PC-3 (cell line): ENCODE measurements around the gene NRM. TPM values are rescaled to one million over a fixed set of nuclear protein-coding genes. Genes with fewer than 3 reads are reported as not detected.
A peak's percentile ranks its signal among the peaks of the same experiment; 100 is the strongest.

Experiments
- ATAC-seq: fragments of 200-7000 bp; cut with Tn5 transposase; 2 replicates; pipeline ENCODE4 v1.9.1; 2020; ENCODE audit warnings: mild to moderate bottlenecking, moderate library complexity
- BruUV-seq: library from RNA; stranded (reverse); fragments of 400-500 nt; replicated peaks from 2 replicates; lab custom pipeline; 2021; lab: Mats Ljungman, UMichigan
- CTCF ChIA-PET: fragments of 300-600 bp; sonication (Branson Sonifier 250); formaldehyde crosslinking; loops from one replicate; lab custom pipeline; 2022; ENCODE audit warnings: antibody characterized with exemption; lab: Charles Lee
- POLR2A ChIA-PET: fragments of 300-600 bp; sonication (Branson Sonifier 250); formaldehyde crosslinking; loops from one replicate; lab custom pipeline; 2022; ENCODE audit warnings: antibody characterized with exemption; ENCODE audit not compliant: unreplicated experiment; lab: Charles Lee
- DNase-seq: peaks from one replicate; pipeline ENCODE4 v3.0.0-alpha.2; 2015
- H2AFZ ChIP-seq: fragments of 300-600 bp; sonication (generic); 2 replicates; pipeline ENCODE4 v1.6.0; 2016; ENCODE audit warnings: antibody characterized with exemption, low read length
- H3F3A ChIP-seq: fragments of 300-600 bp; sonication (generic); one replicate; pipeline ENCODE4 v1.6.0; 2017; ENCODE audit warnings: antibody characterized with exemption, low read length, control low read depth, mild to moderate bottlenecking; ENCODE audit not compliant: unreplicated experiment
- H3K27ac ChIP-seq: fragments of 300-600 bp; sonication (generic); 2 replicates; pipeline ENCODE4 v1.5.1; 2016; ENCODE audit warnings: mild to moderate bottlenecking, low read length
- H3K27me3 ChIP-seq: fragments of 300-600 bp; sonication (generic); 2 replicates; pipeline ENCODE4 v1.6.1; 2016; ENCODE audit warnings: low read length, mixed read lengths
- H3K36me3 ChIP-seq: fragments of 300-600 bp; sonication (generic); 2 replicates; pipeline ENCODE4 v1.6.1; 2016; ENCODE audit warnings: low read depth, mixed run types, low read length, mixed read lengths
- H3K4me1 ChIP-seq: fragments of 300-600 bp; sonication (generic); 2 replicates; pipeline ENCODE4 v1.5.1; 2016; ENCODE audit warnings: low read length; ENCODE audit not compliant: insufficient read depth
- H3K4me2 ChIP-seq: fragments of 300-600 bp; sonication (generic); 2 replicates; pipeline ENCODE4 v1.6.0; 2016; ENCODE audit warnings: low read length
- H3K4me3 ChIP-seq: fragments of 300-600 bp; sonication (generic); 2 replicates; pipeline ENCODE4 v1.5.1; 2016; ENCODE audit warnings: mild to moderate bottlenecking, low read length, mixed read lengths
- H3K79me2 ChIP-seq: fragments of 300-600 bp; sonication (generic); 2 replicates; pipeline ENCODE4 v1.6.1; 2017; ENCODE audit warnings: low read length, mixed read lengths
- H3K9ac ChIP-seq: fragments of 300-600 bp; sonication (generic); 2 replicates; pipeline ENCODE4 v1.6.0; 2016; ENCODE audit warnings: mild to moderate bottlenecking, low read length
- H3K9me2 ChIP-seq: fragments of 300-600 bp; sonication (generic); replicated peaks from 2 replicates; pipeline ENCODE4 v1.6.1; 2016; ENCODE audit warnings: mixed run types, low read length, mixed read lengths
- H3K9me3 ChIP-seq: fragments of 300-600 bp; sonication (generic); 2 replicates; pipeline ENCODE4 v1.6.1; 2016; ENCODE audit warnings: low read length, mixed read lengths
- H4K20me1 ChIP-seq: fragments of 300-600 bp; sonication (generic); 2 replicates; pipeline ENCODE4 v1.6.1; 2016; ENCODE audit warnings: low read length, mixed read lengths
- CTCF ChIP-seq: fragments of 300-600 bp; sonication (generic); conservative IDR thresholded peaks from 2 replicates; pipeline ENCODE4 v1.5.1; 2017; ENCODE audit warnings: antibody characterized with exemption, low read depth, mild to moderate bottlenecking, low read length
- EZH2 ChIP-seq: fragments of 300-600 bp; sonication (generic); IDR thresholded peaks from one replicate; pipeline ENCODE4 v1.6.1; 2017; ENCODE audit warnings: antibody characterized with exemption, mild to moderate bottlenecking, low read length; ENCODE audit not compliant: unreplicated experiment
- EZH2phosphoT487 ChIP-seq: fragments of 300-600 bp; sonication (generic); IDR thresholded peaks from 2 replicates; pipeline ENCODE4 v1.6.1; 2018; ENCODE audit warnings: mild to moderate bottlenecking, antibody characterized with exemption, low read length, borderline replicate concordance
- intact Hi-C: fragments of 100-400 bp; cut with micrococcal nuclease; formaldehyde crosslinking; loops from 2 replicates; pipeline ENCODE4 v1.9.0; 2023
- total RNA-seq: library from RNA; depleted of rRNA; stranded (reverse); fragments of >200 nt; gene quantifications from 2 replicates; pipeline ENCODE4 v1.2.3, GENCODE V29; 2014

NRM gene
- total RNA-seq, 1 experiment from 2014 or later: 8.5 TPM

GRCh38 chr6:30700340-30700739, 9.6 kb upstream of the NRM start:
- no peak overlapping the region for H3K4me3 ChIP-seq
- peaks cover 2% of the 10 kb centered on the region; the same call in 1 of the 2 replicates for H3K4me1 ChIP-seq
- intact Hi-C loops: no loop called here
- H3K9ac ChIP-seq: no peak overlapping the region
- POLR2A ChIA-PET: no interaction called here
- CTCF ChIA-PET: no interaction called here
- peaks cover 7% of the 10 kb centered on the region for H3K36me3 ChIP-seq
- ATAC-seq (no peak), DNase-seq (no peak)
- H3K9me2 ChIP-seq: no peaks in the 10 kb centered on the region
- no peak overlapping the region for H2AFZ ChIP-seq
- TF ChIP-seq EZH2phosphoT487 (no peak), EZH2 (no peak), CTCF (no peak)
- no peaks in the 10 kb centered on the region for H3K9me3 ChIP-seq
- BruUV-seq: no TSS peak
- no peaks in the 10 kb centered on the region for H3F3A ChIP-seq
- H3K4me2 ChIP-seq: no peak overlapping the region
- no peaks in the 10 kb centered on the region for H3K79me2 ChIP-seq
- no peaks in the 10 kb centered on the region for H3K27me3 ChIP-seq
- H3K27ac ChIP-seq: no peak overlapping the region
- H4K20me1 ChIP-seq: no peaks in the 10 kb centered on the region

- no peak for TF ChIP-seq CTCF
- TF ChIP-seq EZH2phosphoT487: no peak
- TF ChIP-seq EZH2: no peak
- Histone ChIP-seq H3K4me2 (no peak overlapping the region), H3K9ac (no peak overlapping the region), H3K9me3 (no peaks in the 10 kb centered on the region), H3K27ac (no peak overlapping the region), H3K9me2 (no peaks in the 10 kb centered on the region), H3K4me1 (peaks cover 9% of the 10 kb centered on the region), H3K79me2 (no peaks in the 10 kb centered on the region), H3F3A (no peaks in the 10 kb centered on the region), H4K20me1 (no peaks in the 10 kb centered on the region), H3K4me3 (no peak overlapping the region), H3K27me3 (no peaks in the 10 kb centered on the region), H3K36me3 (peaks cover 3% of the 10 kb centered on the region; the same call in 1 of the 2 replicates), H2AFZ (no peak overlapping the region)
- POLR2A ChIA-PET: no interaction called here
- BruUV-seq: no TSS peak
- intact Hi-C loops: no loop called here
- DNase-seq (no peak), ATAC-seq (no peak)
- CTCF ChIA-PET: no interaction called here
These were observed 5.6 kb upstream of the NRM start for GRCh38 chr6:30696432-30696831.

GRCh38 chr6:30691208-30691847, 544 bp upstream of the NRM start:
- Histone ChIP-seq H4K20me1 (no peaks in the 10 kb centered on the region), H3K9me2 (no peaks in the 10 kb centered on the region), H3K4me2 (peak overlapping the region; percentile 90), H3K9me3 (no peaks in the 10 kb centered on the region), H2AFZ (peak overlapping the region; percentile 91), H3K27ac (peak overlapping the region; percentile 29; the same call in 1 of the 2 replicates), H3K9ac (peak overlapping the region; percentile 74), H3K4me3 (peak overlapping the region; percentile 81), H3K27me3 (no peaks in the 10 kb centered on the region), H3F3A (no peaks in the 10 kb centered on the region), H3K36me3 (no peaks in the 10 kb centered on the region), H3K4me1 (peaks cover 42% of the 10 kb centered on the region), H3K79me2 (peaks cover 33% of the 10 kb centered on the region)
- intact Hi-C loops: no loop called here
- no TSS peak for BruUV-seq
- TF ChIP-seq EZH2phosphoT487: no peak
- no peak for TF ChIP-seq EZH2
- no peak for TF ChIP-seq CTCF
- POLR2A ChIA-PET: interaction anchor here (0.6 to 1.0 kb wide), 2 partner anchors 26 to 37 kb away, joined by 6 to 9 read pairs; partner anchors contain the start of gene MDC1
- CTCF ChIA-PET: interaction anchor here (0.5 to 1.0 kb wide), 2 partner anchors 26 to 131 kb away, joined by 3 to 7 read pairs; partner anchors contain the start of gene MDC1
- DNase-seq: no peak
- no peak for ATAC-seq
